Upper lobe of right lung (tissue), 1 donor: ENCODE measurements around the gene PKP4. TPM values are rescaled to one million over a fixed set of nuclear protein-coding genes. Genes with fewer than 3 reads are reported as not detected.

Experiments
- ATAC-seq: fragments of 200-7000 bp; cut with Tn5 transposase; one replicate; pipeline ENCODE4 v1.9.1; 2020; ENCODE audit warnings: mild to moderate bottlenecking, moderate library complexity
- DNase-seq: peaks from one replicate; pipeline ENCODE4 v3.0.0-alpha.2; 2020
- H3K27ac ChIP-seq: fragments of 200-600 bp; one replicate; pipeline ENCODE4 v1.8.0; 2022
- H3K27me3 ChIP-seq: fragments of 200-600 bp; one replicate; pipeline ENCODE4 v1.8.0; 2022; ENCODE audit warnings: mild to moderate bottlenecking
- H3K36me3 ChIP-seq: fragments of 200-600 bp; one replicate; pipeline ENCODE4 v1.8.0; 2022
- H3K4me1 ChIP-seq: fragments of 200-600 bp; one replicate; pipeline ENCODE4 v1.8.0; 2022
- H3K4me3 ChIP-seq: fragments of 200-600 bp; one replicate; pipeline ENCODE4 v1.8.0; 2022; ENCODE audit warnings: mild to moderate bottlenecking
- H3K9me3 ChIP-seq: fragments of 200-600 bp; one replicate; pipeline ENCODE4 v1.8.0; 2022
- intact Hi-C: fragments of 100-400 bp; cut with DNase I; formaldehyde crosslinking; loops from one replicate; pipeline ENCODE4 v1.11.0; 2022
- total RNA-seq: library from RNA; stranded (reverse); fragmentation: NEBNext Ultra II Directional; extraction: Animal tissue kit (Norgen Biotek cat#: 25700); gene quantifications from one replicate; pipeline ENCODE4 v1.2.1, GENCODE V29; 2021
- TF ChIP-seq, protein P1 (sequence below): fragments of 200-600 bp; IDR thresholded peaks from one replicate; pipeline ENCODE4 v1.8.0; 2022; ENCODE audit warnings: antibody characterized with exemption
- donor health status: DM: no; HTN: yes; CAD: no; lungs with severe emphysema.

The PKP4 gene
- total RNA-seq, 1 donor from 2014 or later: 74.7 TPM

DNA sequence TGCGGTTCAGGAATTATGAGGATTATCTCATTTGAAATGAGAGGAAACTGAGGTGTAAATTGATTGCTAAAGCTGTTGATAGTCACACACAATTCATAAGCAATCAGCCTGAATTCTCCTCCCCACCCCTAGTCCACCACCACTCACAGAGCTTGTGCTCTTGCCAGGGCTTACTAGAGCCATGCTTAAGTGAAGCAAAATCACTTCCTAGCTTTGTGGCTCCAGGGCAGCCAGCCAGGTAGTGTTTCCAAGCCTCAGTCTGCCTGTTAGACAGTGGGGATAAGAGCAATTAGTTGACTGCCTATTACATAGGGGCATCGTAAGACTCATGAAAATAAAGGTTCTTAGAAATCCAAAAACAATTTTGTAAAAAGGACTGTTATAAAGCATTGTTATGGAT is 87.2 kb downstream of the PKP4 start:
- intact Hi-C loops: no loop called here
- H3K27me3 ChIP-seq: no peaks in the 10 kb centered on the region

DNA sequence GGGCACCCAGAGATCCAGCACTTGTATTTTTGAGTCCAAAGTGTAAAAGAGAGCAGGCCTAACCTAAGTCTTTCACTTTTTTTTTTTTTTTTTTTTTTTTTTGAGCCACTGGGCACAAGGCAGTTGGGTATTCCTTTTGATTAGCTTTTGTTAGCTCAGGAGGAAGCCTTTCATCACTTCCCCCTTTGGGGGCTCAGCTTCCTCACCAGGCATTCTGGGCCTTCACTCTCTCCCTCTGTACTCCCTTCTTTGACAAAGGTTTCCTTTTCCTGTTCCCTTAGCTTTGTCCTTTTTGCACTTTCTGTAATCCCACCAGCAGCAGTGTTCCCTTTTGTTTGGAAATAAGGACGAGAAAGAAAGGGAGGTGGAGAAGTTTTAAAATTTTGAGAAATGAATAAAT is 88.2 kb downstream of the PKP4 start:
- ATAC-seq: no peak
- no peak for DNase-seq
- Histone ChIP-seq H3K9me3 (no peaks in the 10 kb centered on the region), H3K4me3 (no peak overlapping the region), H3K36me3 (peaks cover 7% of the 10 kb centered on the region), H3K27me3 (no peaks in the 10 kb centered on the region), H3K27ac (no peak overlapping the region), H3K4me1 (peaks cover 4% of the 10 kb centered on the region)
- TF ChIP-seq, protein P1, sequence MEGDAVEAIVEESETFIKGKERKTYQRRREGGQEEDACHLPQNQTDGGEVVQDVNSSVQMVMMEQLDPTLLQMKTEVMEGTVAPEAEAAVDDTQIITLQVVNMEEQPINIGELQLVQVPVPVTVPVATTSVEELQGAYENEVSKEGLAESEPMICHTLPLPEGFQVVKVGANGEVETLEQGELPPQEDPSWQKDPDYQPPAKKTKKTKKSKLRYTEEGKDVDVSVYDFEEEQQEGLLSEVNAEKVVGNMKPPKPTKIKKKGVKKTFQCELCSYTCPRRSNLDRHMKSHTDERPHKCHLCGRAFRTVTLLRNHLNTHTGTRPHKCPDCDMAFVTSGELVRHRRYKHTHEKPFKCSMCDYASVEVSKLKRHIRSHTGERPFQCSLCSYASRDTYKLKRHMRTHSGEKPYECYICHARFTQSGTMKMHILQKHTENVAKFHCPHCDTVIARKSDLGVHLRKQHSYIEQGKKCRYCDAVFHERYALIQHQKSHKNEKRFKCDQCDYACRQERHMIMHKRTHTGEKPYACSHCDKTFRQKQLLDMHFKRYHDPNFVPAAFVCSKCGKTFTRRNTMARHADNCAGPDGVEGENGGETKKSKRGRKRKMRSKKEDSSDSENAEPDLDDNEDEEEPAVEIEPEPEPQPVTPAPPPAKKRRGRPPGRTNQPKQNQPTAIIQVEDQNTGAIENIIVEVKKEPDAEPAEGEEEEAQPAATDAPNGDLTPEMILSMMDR: no peak
- intact Hi-C loops: no loop called here

More for the DNA sequence above, 87.2 kb downstream of the PKP4 start:
- no peak for DNase-seq
- Histone ChIP-seq H3K4me1 (peaks cover 14% of the 10 kb centered on the region), H3K9me3 (no peaks in the 10 kb centered on the region), H3K36me3 (peaks cover 7% of the 10 kb centered on the region), H3K27ac (no peak overlapping the region), H3K4me3 (no peak overlapping the region)
- TF ChIP-seq, protein P1: no peak
- no peak for ATAC-seq

- peaks cover 7% of the 10 kb centered on the region for H3K36me3 ChIP-seq
- H3K27me3 ChIP-seq: no peaks in the 10 kb centered on the region
- no peak overlapping the region for H3K4me3 ChIP-seq
- TF ChIP-seq, protein P1: no peak
- H3K4me1 ChIP-seq: no peaks in the 10 kb centered on the region
- intact Hi-C loops: no loop called here
- H3K9me3 ChIP-seq: no peaks in the 10 kb centered on the region
- no peak for ATAC-seq
- no peak overlapping the region for H3K27ac ChIP-seq
- no peak for DNase-seq
Measured at GRCh38 chr2:158546412-158547144, 89.8 kb downstream of the PKP4 start.

GRCh38 chr2:158553257-158553656 is 96.5 kb downstream of the PKP4 start:
- H3K36me3 ChIP-seq: no peaks in the 10 kb centered on the region
- intact Hi-C loops: no loop called here

GRCh38 chr2:158554996-158555395 is 98.2 kb downstream of the PKP4 start:
- ATAC-seq: no peak
- Histone ChIP-seq H3K36me3 (no peaks in the 10 kb centered on the region), H3K27ac (no peak overlapping the region), H3K27me3 (no peaks in the 10 kb centered on the region), H3K4me3 (no peak overlapping the region), H3K9me3 (no peaks in the 10 kb centered on the region), H3K4me1 (no peaks in the 10 kb centered on the region)
- DNase-seq: no peak
- TF ChIP-seq, protein P1: no peak
- intact Hi-C loops: no loop called here

More at GRCh38 chr2:158553257-158553656, 96.5 kb downstream of the PKP4 start:
- no peaks in the 10 kb centered on the region for H3K27me3 ChIP-seq
- no peak overlapping the region for H3K27ac ChIP-seq
- no peaks in the 10 kb centered on the region for H3K9me3 ChIP-seq
- DNase-seq (no peak), ATAC-seq (no peak)
- TF ChIP-seq, protein P1: no peak
- H3K4me1 ChIP-seq: no peaks in the 10 kb centered on the region
- no peak overlapping the region for H3K4me3 ChIP-seq
